Parathyroid adenoma (tissue), 2 donors: ENCODE measurements around the gene TBC1D14.

Experiments
- H2AFZ ChIP-seq: fragments of 300-600 bp; sonication (generic); one replicate; pipeline ENCODE4 v1.7.0; 2017; ENCODE audit warnings: antibody characterized with exemption, mild to moderate bottlenecking
- H3K27ac ChIP-seq: fragments of 300-600 bp; sonication (generic); one replicate; pipeline ENCODE4 v1.7.0; 2017
- H3K27me3 ChIP-seq: fragments of 300-600 bp; sonication (generic); one replicate; pipeline ENCODE4 v1.7.0; 2017; ENCODE audit warnings: low read length; ENCODE audit not compliant: control insufficient read depth, insufficient read depth
- H3K36me3 ChIP-seq: fragments of 300-600 bp; sonication (generic); one replicate; pipeline ENCODE4 v1.7.0; 2017; ENCODE audit warnings: low read length; ENCODE audit not compliant: control insufficient read depth, insufficient read depth
- H3K4me1 ChIP-seq: fragments of 300-600 bp; sonication (generic); one replicate; pipeline ENCODE4 v1.7.0; 2017; ENCODE audit warnings: control low read depth
- H3K4me2 ChIP-seq: fragments of 300-600 bp; sonication (generic); one replicate; pipeline ENCODE4 v1.7.0; 2017; ENCODE audit warnings: low read length
- H3K4me3 ChIP-seq: fragments of 300-600 bp; sonication (generic); one replicate; pipeline ENCODE4 v1.7.0; 2017; ENCODE audit warnings: low read depth, low read length
- H3K79me2 ChIP-seq: fragments of 300-600 bp; sonication (generic); one replicate; pipeline ENCODE4 v1.7.0; 2017; ENCODE audit warnings: control low read depth
- H3K9ac ChIP-seq: fragments of 300-600 bp; sonication (generic); one replicate; pipeline ENCODE4 v1.7.0; 2017; ENCODE audit warnings: mild to moderate bottlenecking
- H3K9me3 ChIP-seq: fragments of 300-600 bp; sonication (generic); one replicate; pipeline ENCODE4 v1.7.0; 2017; ENCODE audit warnings: low read length; ENCODE audit not compliant: control insufficient read depth
- CTCF ChIP-seq: fragments of 300-600 bp; sonication (generic); IDR thresholded peaks from one replicate; pipeline ENCODE4 v1.7.0; 2017; ENCODE audit warnings: antibody characterized with exemption, mild to moderate bottlenecking
- donor health status: primary hyperparathyroidism.

Gene TBC1D14

DNA sequence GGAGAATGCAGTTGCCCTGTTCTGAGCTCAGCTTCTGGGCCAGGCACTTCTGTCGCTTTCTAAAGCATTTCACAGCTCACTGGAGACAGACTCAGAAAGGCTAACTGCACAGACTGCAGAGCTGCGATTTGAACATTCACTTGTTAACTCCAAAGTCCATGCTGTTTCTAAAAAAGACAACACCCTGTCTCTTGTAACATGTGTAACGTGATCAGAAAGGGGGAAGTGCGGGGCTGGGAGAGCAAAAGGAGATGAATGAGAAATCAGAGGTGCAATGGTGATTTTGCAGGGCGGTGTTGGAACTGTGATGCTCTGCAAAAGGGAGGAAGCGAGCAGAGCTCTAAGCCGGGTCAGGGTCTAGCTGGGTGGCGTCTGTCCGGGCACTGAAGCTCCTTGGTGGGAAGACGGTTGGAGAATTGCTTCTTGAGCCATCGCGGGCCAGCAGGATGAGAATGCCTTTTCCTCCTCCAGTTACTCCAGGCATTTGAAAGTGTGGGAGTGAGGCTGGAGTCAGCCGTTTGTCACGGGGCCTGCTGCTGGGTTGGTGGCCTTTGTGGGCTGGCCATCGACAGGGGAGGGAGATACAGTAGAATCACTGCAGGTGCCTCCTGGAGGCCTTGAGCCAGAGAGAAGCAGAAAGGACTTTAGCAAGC, 20.3 kb downstream of the TBC1D14 start:
- Histone ChIP-seq H3K4me1 (no peaks in the 10 kb centered on the region), H2AFZ (no peak overlapping the region), H3K79me2 (peaks cover 21% of the 10 kb centered on the region), H3K36me3 (no peaks in the 10 kb centered on the region), H3K4me3 (no peak overlapping the region), H3K4me2 (no peak overlapping the region), H3K9me3 (no peaks in the 10 kb centered on the region), H3K27me3 (no peaks in the 10 kb centered on the region), H3K27ac (no peak overlapping the region), H3K9ac (no peak overlapping the region)
- no peak for TF ChIP-seq CTCF

GRCh38 chr4:6932475-6932874, 22.8 kb downstream of the TBC1D14 start:
- no peak for TF ChIP-seq CTCF
- Histone ChIP-seq H3K9me3 (no peaks in the 10 kb centered on the region), H2AFZ (no peak overlapping the region), H3K79me2 (peaks cover 24% of the 10 kb centered on the region), H3K4me2 (no peak overlapping the region), H3K27me3 (no peaks in the 10 kb centered on the region), H3K4me3 (no peak overlapping the region), H3K27ac (no peak overlapping the region), H3K36me3 (no peaks in the 10 kb centered on the region), H3K9ac (no peak overlapping the region), H3K4me1 (no peaks in the 10 kb centered on the region)

DNA sequence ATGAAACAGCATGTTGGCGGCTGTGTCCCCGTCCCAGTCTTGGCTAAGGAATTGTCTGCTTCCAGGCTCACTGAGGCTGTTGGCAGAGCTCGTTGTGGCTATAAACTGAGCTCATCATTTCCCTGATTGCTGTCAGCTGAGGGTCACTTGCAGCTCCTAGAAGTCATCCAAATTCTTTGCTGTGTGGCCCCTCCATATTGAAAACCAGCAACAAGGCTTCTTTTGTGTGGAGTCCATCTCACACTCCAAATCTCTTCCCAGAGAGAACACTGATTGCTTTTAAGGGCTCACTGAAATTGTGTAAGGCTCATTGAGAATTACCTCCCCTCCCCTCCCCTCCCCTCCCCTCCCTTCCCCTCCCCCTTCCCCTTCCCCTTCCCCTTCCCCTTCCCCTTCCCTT, 23.3 kb downstream of the TBC1D14 start:
- Histone ChIP-seq H3K27me3 (no peaks in the 10 kb centered on the region), H3K27ac (no peak overlapping the region), H3K4me2 (no peak overlapping the region), H3K9me3 (no peaks in the 10 kb centered on the region), H3K4me3 (no peak overlapping the region), H3K79me2 (peaks cover 25% of the 10 kb centered on the region), H3K9ac (no peak overlapping the region), H3K36me3 (no peaks in the 10 kb centered on the region), H3K4me1 (no peaks in the 10 kb centered on the region), H2AFZ (no peak overlapping the region)
- TF ChIP-seq CTCF, result no peak

- TF ChIP-seq CTCF, result no peak
- no peaks in the 10 kb centered on the region for H3K9me3 ChIP-seq
- no peak overlapping the region for H2AFZ ChIP-seq
- H3K4me3 ChIP-seq, result no peak overlapping the region
- H3K4me2 ChIP-seq, result no peak overlapping the region
- no peaks in the 10 kb centered on the region for H3K4me1 ChIP-seq
- H3K27me3 ChIP-seq, result no peaks in the 10 kb centered on the region
- H3K9ac ChIP-seq, result no peak overlapping the region
- peaks cover 25% of the 10 kb centered on the region for H3K79me2 ChIP-seq
- H3K27ac ChIP-seq, result no peak overlapping the region
- no peaks in the 10 kb centered on the region for H3K36me3 ChIP-seq
These were observed 24.2 kb downstream of the TBC1D14 start for GRCh38 chr4:6933691-6934430.
